Measurements from ENCODE around the gene CFAP47.

GRCh38 chrX:36083256-36083655 lies 163.7 kb downstream of the CFAP47 start:
- TF ChIP-seq CTCF (IDR thresholded peaks at IDR 0.05 in 8 of 11, conservative IDR thresholded peaks at IDR 0.05 in 3 of 11) (no peak), POLR2AphosphoS5 (IDR thresholded peaks at IDR 0.05) (no peak)

Data from spleen (tissue), 7 donors.